Liver (tissue), 5 donors: ENCODE results near the gene SIL1. TPM values are rescaled to one million over a fixed set of nuclear protein-coding genes. Genes with fewer than 3 reads are reported as not detected.

Source experiments
- polyA plus RNA-seq, 2 donors: library from polyadenylated mRNA; stranded (reverse) in 1 of 2; unstranded in 1 of 2; fragments of 200-250 nt in 1 of 2; fragments of >200 nt in 1 of 2; fragmentation: Nextera tagmentation in 1 of 2; extraction: Ambion mirVana in 1 of 2; gene quantifications; one replicate each; pipeline versions ENCODE4 v1.2.1 to v1.2.3, GENCODE V29; 2013 to 2015
- small RNA-seq: library from RNA; depleted of rRNA; stranded (forward); fragments of <200 nt; gene quantifications from one replicate; pipeline ENCODE3, GENCODE V24; 2014
- total RNA-seq, 2 donors: library from RNA; depleted of rRNA; stranded (reverse); fragments of >200 nt; gene quantifications; one replicate each; pipeline ENCODE4 v1.2.3, GENCODE V29; 2014
- donor health status: healthy.
- donor health status: healthy.
- donor health status: healthy.

SIL1 gene
- total and polyA plus RNA-seq, 4 donors = 38.1 to 95.1 (median 76.2) TPM

Small RNA genes lying within 50 kb of the gene (small RNA-seq; reads per million reads assigned to genes)
- gene RNU6-572P = not detected

Other genes with a start within 250 kb of the SIL1 start
- 100 to 1,000 TPM in 1 of 2 donors, 10 to 100 TPM in 1; 92.5 to 111 TPM for gene MATR3, start 95.4 kb upstream of the SIL1 start, total RNA-seq
- gene MATR3, start 95.4 kb upstream of the SIL1 start, polyA plus RNA-seq = 10 to 100 TPM; 38.4 to 46.9 TPM
- gene PAIP2, start 143.5 kb upstream of the SIL1 start, total RNA-seq = 10 to 100 TPM; 41.5 to 42.2 TPM
- gene PAIP2, start 143.5 kb upstream of the SIL1 start, polyA plus RNA-seq = 10 to 100 TPM; 47.9 to 63.2 TPM
- 10 to 100 TPM in 1 of 2 donors, 1 to 10 TPM in 1; 10.0 to 17.5 TPM for gene SLC23A1, start 184.9 kb upstream of the SIL1 start, total RNA-seq
- 10 to 100 TPM; 17.3 to 18.0 TPM for gene SLC23A1, start 184.9 kb upstream of the SIL1 start, polyA plus RNA-seq
- 1 to 10 TPM; 1.8 TPM for gene MZB1, start 191.5 kb upstream of the SIL1 start, total RNA-seq
- 10 to 100 TPM in 1 of 2 donors, 1 to 10 TPM in 1; 1.8 to 23.7 TPM for gene MZB1, start 191.5 kb upstream of the SIL1 start, polyA plus RNA-seq
- under 1 TPM; 0.28 to 0.67 TPM for gene PROB1, start 196.7 kb upstream of the SIL1 start, total RNA-seq
- gene PROB1, start 196.7 kb upstream of the SIL1 start, polyA plus RNA-seq = under 1 TPM; 0.04 to 0.39 TPM
- gene SPATA24, start 205.7 kb upstream of the SIL1 start, total RNA-seq = 1 to 10 TPM; 1.8 to 2.4 TPM
- gene SPATA24, start 205.7 kb upstream of the SIL1 start, polyA plus RNA-seq = 1 to 10 TPM; 2.7 TPM
- gene DNAJC18, start 241.2 kb upstream of the SIL1 start, total RNA-seq = 1 to 10 TPM in 1 of 2 donors, under 1 TPM in 1; 0.92 to 1.8 TPM
- under 1 TPM; 0.66 to 0.74 TPM for gene DNAJC18, start 241.2 kb upstream of the SIL1 start, polyA plus RNA-seq